Epidermal melanocyte (primary cell): ENCODE results near the gene RAMAC.
"Not testable (repeated sequence)": the region's sequence is repeated elsewhere in the genome, so short reads cannot be mapped to it uniquely, and the experiment has no call there.

Experiments used
- DNase-seq: peaks from one replicate; pipeline ENCODE4 v3.0.0; 2011; ENCODE audit warnings: low spot score; ENCODE audit not compliant: insufficient read length

The RAMAC gene

DNA sequence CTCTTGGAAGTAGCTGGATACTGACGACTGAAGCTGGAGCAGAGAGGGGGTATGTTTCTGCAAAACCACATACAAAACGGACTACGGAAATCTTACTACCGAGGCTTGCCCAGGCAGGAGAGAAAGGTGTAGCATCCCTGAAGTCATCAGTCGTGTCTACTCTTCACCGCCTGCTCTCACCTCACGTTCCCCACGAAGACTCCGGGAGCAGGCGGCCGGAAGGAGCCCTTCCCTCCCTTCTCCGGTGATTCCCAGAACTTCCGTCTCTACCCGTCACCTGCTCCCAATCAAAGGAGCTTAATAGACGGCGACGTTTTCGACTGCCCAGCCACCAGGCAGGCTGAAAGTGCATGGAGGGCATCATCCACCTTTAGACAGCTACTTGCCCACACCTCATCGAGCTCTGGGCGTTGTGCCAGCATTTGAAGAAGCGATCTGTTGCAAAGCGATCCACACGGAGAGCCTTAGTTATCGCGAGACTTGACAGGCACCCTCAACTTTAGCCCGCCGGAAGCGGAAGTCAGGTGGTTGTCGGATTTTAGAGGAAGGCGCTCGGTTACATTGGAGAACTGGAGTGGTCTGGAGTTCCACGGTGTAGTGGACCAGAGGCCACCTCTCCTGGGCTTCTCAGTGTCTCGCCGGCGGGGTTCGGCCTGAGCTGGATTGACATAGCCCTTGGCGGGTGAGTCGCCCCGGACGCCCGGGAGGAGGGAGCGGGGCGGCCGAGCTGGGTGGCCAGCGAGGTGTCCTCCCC lies at the start of gene RAMAC:
TSS of gene RAMAC (plus strand) at position 523 of the 754 bp plus-strand sequence. CDS start 2,809 bp downstream, outside the sequence.
- DNase-seq: peak; percentile 75

DNA sequence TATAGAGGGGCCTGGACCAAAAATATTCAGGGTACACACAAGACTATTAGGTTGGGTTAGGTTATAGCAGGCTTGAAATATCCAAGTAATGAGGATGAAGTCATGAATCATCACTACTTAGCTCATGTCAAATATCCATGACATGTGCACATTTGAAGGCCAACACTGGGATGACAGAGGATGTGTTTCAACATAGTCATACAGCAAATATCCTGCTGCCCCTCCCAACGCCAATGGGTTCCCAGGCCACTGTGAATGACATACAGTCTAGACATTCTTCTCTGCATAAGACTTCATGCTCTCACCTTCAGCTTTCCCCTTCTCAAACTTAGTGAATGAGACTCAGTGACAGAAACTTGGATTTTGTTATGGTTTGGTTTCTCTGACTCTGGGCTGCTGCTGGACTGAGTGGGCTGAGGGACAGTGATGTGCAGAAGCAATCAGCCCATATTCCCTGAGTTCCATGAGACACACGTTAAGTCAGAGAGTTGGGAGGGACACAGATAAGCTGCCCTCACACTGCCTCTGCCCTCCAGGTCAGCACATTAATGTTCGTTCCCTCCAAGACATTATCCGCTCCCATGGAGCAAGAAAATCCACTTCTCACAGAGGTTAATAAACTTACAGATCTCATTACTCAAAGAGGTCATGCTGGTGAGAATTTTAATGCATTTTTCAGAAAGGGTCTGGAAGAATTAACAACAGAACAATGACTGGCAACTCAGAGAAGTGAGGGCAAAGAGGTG lies 48.9 kb upstream of the RAMAC start:
- no peak for DNase-seq

DNA sequence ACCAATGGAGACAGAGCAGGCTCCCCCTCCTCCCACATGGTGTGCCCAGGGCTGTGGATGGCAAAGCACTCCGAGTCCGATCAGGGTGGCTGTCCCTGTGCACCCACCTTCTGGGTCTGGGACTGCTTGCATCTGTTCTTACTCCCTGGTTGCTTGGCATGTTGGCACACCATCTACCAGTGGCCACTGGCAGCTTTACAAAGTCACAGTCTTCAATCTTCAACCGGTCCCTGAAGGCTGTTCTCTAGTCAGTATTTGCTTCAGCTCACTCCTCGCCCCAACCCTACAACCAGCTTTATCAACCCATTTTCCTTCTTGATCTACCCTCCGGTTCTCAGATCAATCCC lies 48.3 kb upstream of the RAMAC start:
- no peak for DNase-seq

DNA sequence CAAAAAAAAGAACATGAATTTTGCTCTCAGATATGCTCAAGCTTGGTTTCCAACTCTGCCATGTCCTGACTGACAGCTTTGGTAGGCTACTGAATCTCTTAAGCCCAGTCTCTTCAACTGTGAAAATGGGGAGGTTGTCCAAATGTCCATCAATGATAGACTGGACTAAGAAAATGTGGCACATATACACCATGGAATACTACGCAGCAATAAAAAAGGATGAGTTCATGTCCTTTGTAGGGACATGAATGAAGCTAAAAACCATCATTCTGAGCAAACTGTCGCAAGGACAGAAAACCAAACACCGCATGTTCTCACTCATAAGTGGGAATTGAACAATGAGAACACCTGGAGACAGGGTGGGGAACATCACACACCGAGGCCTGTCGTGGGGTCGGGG lies 46.3 kb upstream of the RAMAC start:
- DNase-seq: not testable (repeated sequence)

DNA sequence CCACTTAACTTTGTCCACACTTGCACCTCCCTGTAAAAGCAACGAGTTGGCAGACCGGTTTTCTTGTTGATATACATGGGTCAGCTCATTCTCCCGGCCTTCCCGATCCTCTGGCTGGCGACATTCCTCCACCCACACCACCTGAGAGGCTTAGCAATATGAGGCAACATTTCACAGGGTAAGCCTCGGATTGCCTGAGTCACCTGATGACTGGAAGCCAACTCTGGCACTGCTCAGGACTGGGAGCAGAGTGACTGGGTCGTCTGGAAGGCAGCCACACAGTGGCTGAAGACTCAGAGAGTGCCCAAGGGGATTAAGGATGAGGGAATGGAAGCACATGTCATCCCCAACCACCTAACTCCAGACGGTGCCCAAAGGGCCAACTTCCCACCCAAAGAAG lies 43.3 kb upstream of the RAMAC start:
- no peak for DNase-seq

DNA sequence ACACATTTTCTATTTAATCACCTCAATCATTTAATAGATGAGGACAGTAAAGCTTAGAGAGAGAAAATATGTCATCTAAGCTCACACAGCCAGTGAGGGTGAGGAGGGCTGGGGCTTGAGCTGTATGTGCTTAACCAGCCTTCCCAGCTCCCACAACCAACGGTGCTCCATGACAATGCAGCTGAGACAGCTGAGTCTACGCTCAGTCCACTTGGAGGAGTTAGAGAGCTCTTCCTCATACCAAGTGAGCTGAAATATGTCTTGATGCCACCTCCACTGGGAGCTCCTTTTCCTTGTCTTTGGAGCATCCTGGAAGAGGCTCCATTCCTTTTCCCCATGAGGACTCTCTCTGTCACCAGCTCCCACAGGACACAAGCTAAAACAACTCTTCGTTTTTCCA lies 42.8 kb upstream of the RAMAC start:
- DNase-seq: no peak

DNA sequence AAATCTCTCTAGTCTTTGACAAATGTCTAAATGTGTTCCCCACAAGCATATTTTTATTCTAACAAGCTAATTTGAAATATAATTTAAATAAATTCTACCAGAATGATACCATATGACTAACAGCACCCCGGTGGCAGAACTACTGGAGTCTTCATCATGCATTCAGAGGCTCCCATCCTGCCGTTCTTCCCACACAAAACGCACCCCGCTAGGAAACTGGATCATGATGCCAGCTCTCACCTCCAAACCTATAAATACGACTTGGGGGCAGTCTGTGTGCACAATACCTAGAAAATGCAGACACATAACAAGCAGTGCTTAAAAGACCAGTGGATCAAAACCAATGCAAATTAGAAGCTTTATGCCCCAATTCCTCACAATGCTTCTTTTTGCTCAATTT lies 42.0 kb upstream of the RAMAC start:
- DNase-seq: no peak

DNA sequence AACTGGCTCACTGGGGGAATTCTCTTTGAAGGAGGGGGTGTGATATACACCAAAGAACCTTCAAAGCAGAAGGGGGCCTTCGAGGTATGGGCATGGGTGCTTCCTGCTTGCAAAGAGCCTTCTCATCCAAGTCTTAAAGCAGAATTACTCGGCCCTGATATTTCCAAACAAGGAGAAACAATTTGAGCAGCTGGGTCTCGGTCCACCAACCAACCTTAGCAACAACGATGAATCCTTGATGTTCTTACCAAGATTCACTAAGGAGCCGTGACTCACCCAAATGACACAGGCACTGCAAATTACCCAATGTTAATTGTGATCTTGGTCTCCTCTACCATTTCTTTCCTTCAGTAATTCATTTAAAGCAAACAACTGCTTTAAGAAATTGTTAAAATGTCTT lies 41.2 kb upstream of the RAMAC start:
- no peak for DNase-seq

DNA sequence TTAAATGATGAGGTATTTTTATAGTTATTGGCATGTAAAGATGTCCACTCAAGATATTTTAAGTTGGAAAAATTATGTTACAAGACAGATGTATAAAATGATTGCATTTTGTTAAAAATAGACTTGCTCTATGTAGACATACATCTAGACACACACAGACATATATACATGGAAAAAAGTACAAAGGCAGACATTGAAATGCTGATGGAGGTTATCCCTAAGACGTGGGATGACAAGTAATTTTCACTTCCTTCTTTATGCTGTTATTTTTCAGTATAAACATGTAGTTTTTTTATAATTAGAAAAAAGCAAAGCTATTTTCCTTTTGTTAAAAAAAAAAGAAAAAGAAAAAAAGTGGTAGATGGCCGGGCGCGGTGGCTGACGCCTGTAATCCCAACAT lies 40.7 kb upstream of the RAMAC start:
- DNase-seq: no peak

DNA sequence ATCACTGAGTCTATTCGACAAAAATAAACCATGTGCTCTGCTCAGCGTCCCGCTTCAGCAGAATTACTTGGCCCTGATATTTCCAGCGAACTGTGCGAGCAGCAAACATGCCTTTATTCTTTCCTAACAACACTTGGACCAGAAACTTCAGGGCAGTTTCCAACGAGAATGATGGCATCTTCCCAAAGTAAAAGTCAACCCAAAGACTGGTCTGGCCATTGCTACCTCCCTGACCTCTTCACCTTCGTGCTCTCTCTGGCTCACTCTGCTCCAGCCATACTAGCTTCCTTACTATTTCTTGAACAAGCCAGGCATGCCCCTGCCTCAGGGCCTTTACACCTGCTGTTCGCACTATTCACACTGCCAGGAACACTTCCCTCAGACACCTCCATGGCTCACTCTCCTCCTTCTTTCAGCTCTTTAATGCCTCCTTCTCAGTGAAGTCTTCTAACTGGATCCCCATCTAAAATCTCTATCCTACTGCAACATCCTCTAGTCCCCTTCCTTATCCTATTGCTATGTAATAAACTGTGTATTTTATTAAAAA lies 39.8 kb upstream of the RAMAC start:
- no peak for DNase-seq

DNA sequence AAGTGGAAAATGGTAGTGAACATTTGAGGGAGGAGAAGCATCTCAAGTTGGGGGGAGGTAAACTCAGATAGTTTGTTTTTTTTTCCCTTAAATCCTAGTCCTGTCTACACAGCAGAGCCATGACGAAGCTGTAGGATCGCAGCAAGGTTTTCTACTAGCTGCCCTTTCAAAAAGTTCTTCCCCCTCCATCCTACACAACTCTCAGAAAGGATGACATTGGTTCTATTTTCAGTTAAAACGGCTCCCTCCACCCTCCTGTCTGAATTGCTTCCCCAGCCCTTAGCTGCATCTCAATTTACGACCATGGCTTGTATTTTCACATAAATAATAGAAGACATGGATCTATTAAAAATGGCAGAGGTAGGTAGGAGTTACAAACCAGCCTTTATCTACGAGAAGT lies 35.7 kb upstream of the RAMAC start:
- DNase-seq: peak; percentile 6

DNA sequence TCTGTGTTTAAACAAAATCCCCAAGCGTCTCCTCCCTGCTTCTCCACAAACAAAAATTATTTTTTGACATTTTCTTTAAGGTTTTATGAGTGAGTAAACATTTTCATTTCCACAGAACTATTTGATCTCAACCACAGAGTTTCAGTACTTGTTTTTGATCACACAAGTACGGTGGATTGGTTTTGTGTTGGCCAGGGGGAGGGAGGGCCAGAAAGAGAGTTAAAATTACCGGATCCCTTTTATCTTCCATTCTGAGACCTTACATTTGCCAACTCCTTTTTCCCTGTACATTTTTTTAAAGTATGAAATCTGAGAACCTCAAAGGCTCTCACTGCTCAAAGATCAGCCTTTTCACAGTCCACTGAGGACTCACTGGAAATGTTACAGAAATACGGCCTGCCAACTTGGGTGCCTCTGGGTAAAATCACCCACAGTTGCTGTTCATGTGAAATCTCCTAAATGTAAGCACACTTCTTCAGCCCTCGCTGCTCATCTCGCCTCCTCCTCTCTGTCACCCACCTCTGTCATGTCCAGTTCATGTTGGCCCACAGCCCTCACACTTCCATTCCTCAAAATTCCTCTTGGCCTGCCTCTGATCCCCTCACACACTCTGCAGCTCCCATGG lies 35.2 kb upstream of the RAMAC start:
- peak; percentile 14 for DNase-seq

DNA sequence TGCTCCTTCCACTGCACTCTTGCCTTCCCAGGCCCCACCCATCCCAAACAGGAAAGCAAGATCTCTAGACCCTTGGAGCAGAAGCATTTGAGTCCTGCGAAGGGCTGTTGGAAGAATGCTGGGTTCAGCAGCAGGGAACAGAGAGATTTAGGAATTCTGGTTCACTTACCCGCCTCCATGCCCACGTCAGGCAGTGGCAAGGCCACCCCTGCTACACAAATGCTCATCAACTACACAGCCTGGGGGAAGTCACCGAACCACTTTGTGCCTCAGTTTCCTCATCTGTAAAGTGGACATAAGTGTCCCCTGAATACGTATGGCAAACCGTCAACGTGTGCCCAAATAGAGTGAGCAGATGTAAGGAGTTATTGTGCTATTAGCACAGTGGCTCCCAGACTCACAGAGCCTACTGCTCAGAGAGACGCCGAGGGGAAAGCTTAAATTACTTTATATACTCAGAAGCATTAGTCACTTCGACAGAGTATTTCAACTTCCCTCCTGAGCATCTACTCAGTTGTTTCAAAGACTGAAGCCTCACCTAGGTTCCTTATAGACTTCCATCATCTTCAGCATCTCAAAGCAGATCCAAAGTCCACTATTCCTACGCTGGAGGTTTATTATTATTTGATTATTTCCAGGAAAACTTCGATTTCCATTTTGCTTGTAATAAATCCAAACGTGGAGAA lies 34.4 kb upstream of the RAMAC start:
- DNase-seq: peak; percentile 12

DNA sequence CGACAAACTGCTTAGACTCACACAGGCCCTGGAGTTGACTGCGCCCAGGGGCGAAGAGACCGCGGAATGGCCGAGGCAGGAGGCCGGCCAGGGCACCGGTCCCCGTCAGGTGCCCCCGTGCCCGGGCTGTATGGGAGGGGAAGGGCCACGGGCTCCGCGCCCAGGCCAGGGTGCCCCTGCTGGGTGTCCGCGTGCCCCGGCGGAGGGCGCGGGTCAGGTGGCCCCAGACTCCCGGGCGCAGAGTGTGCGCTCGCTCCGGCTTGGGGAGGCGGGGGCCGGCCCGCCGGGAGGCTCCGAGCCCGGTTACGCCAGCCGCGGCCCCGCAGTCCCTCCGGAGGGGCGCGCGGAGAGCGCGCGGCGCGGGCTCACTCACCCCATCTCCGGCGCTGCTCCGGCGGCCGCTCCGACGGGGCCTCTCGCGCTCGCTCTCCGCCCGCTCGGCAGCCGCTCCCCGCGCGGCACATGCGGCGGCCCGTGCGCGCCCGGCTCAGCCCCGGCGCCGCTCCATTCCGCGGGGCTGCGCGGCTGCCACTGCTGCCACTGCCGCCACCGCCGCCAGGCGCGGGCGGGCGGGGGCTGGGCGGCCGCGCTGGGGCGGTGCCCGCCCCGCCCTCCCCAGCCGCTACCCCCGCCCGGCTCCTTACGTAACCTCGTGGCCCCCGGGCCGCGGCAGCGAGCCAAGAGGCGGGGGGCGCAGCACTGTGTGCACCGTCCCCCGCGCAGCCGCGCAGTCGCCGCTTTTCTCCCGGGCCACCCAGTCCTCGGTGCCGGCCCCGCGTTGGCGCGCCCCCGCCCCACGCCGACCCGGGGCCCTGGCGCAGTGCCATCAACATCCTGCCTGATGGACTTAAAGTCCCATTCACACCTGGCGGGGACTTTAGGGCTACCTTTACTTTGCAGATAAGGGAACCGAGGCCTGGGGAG lies 33.6 kb upstream of the RAMAC start, which contains the start of gene HOMER2:
TSS of gene HOMER2 (minus strand) at position 563 of the 924 bp plus-strand sequence. CDS start at position 378, 185 bp downstream.
- no peak for DNase-seq

DNA sequence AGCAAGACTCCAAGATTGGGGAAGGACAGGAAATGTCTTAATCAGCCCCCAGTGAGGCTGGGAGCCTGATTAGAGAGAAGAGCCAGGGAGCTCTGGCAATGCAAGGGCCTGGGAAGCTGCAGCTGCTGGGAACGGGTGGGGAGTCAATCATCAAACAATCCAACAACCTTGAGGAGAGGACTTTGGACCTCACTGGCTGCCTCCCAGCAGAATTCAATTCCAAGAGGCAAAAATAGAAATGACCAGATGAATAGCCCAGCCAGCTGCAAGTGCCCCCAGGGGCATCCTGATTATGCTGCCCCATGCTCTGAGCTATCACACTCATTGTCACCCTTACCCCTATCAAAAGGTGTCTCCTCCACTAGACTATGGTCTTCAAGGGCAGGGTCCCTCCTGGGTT lies 27.4 kb upstream of the RAMAC start:
- no peak for DNase-seq

DNA sequence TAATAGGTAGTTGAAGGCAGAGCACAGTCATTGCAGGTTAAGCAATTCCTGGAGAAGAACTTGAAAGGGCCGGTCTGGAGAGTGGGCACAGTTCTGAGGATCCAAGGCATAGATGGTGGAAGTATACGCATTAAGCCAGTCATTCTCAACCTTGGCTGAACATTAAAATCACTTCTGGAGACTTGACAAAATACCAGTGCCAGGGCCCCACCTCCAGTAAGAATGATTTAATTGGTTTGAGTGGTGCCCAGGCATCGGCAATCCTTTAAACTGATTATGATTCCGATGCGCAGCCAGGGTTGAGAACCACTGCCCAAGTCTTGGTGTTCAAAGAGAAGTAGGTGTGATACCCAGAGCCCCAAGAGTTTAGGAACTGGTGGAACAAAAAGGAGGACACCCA lies 26.6 kb upstream of the RAMAC start:
- DNase-seq: no peak

DNA sequence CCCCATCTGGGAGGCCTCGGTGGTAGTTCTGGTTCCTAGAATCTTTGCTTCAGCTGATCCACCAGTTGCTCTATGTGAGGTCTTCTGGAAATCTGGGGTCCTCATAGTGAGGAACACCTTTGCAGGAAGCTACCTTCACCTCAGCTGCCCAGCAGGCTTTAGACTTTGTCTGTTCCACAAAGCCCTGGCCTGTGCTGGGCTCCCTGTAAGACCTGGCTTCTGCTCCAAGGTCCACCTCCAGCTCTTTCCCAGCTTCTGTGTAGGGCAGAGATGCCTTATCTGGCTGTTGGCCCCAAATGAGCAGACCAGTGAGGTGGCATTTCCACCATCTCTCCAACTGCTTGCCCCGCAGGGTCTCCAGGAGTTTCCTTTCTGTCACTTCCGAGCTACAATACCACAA lies 25.2 kb upstream of the RAMAC start:
- no peak for DNase-seq

DNA sequence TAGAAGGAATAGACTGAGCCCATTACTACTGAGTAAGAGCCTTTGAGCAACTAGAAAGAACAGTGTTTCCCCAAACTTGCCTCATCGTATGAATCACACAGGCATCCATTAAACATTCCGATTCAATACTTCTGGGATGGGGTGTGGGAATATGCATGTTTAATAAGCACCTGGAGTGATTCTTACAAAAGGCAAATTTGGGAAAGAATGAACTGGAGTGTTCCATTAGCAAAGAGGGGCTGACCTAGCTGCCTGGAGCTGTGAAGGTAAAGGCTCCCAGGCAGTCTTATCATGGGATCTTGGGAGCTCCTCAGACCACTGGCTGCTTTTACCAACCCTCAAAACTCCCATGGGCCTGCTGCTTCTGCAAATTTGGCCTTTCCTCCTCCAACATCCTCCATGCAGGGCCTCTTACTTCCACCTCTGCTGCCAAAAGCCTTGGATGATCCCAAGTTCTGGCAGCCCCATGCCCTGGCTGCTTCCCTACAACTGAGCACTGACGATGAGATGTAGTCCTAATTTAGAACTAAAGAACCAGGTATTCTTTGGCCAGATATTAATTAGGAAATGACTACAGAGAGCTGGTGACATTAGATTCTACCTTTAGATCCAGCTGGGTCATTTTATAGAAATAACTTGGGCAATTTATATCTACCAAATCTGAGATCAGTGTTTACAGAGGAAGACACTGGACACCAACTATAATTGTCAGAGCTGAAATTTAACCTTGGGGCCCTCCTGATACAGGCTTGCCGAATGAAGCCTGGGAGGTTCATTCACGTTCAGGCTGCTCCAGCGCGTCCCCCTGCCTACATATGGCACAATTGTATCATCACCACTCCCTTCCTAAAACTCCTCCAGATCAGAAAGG lies 22.3 kb upstream of the RAMAC start:
- DNase-seq: no peak

DNA sequence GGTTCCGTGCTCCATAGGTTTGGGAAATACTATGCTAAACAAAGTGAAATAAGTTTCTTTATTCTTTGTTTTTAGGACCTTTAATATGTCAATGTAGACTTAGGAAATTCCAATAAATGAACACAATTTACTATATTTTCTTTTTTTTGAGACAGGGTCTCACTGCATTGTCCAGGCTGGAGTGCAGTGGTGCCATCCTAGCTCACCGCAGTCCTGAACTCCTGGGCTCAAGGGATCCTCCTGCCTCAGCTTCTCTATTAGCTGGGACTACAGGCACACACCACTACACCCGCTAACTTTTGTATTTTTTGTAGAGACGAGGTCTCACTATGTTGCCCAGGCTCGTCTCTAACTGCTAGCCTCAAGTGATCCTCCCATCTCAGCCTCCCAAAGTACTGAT lies 21.1 kb upstream of the RAMAC start:
- no peak for DNase-seq

DNA sequence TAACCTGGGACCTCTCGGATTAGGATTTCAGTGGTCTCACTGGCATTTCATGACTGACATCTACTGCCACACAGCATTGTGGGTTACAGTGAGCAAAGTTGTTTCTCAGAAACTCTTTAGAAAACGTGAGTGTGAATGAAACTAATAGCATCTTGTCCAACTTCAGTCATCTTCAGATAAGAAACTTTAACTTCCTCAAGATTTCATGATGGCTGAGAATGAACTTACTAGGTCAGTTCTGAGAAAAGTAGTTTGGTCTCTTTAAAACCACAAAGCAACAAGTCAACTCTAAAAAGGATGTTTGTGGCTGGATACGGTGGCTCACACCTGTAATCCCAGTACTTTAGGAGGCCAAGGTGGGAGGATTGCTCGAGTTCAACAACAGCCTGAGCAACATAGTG lies 19.3 kb upstream of the RAMAC start:
- no peak for DNase-seq
